HG02610 (cell line): ENCODE measurements around the gene ARHGAP30.
"Not testable (repeated sequence)": the region's sequence is repeated elsewhere in the genome, so short reads cannot be mapped to it uniquely, and the experiment has no call there.

Experiments used
- ATAC-seq: cut with Tn5 transposase; IDR thresholded peaks from one replicate; pipeline ENCODE4 v1.9.1; 2021; ENCODE audit warnings: mild to moderate bottlenecking, moderate library complexity; ENCODE audit not compliant: unreplicated experiment

Gene ARHGAP30

GRCh38 chr1:161069731-161070270 is at the start of gene ARHGAP30:
ARHGAP30 (minus strand) TSS chr1:161069891; CDS start chr1:161069624, 267 bp downstream.
- ATAC-seq: peak; percentile 90

- ATAC-seq: peak; percentile 80
Measured at GRCh38 chr1:161117759-161118581, 48.3 kb upstream of the ARHGAP30 start, which contains the start of the genes NIT1 and PFDN2. NIT1 (plus strand) TSS chr1:161118105; CDS start chr1:161118177, 72 bp downstream. PFDN2 (minus strand) TSS chr1:161118037; CDS start chr1:161118026, 11 bp downstream.

GRCh38 chr1:161115961-161116360 is 46.3 kb upstream of the ARHGAP30 start:
- not testable (repeated sequence) for ATAC-seq

GRCh38 chr1:161115132-161115711 is 45.5 kb upstream of the ARHGAP30 start:
- ATAC-seq: no peak

- ATAC-seq: no peak
Measured at GRCh38 chr1:161114556-161114955, 44.9 kb upstream of the ARHGAP30 start.

- no peak for ATAC-seq
Measured at GRCh38 chr1:161113915-161114314, 44.2 kb upstream of the ARHGAP30 start.

- no peak for ATAC-seq
Measured at GRCh38 chr1:161111527-161111926, 41.8 kb upstream of the ARHGAP30 start.

- no peak for ATAC-seq
Measured at GRCh38 chr1:161111117-161111516, 41.4 kb upstream of the ARHGAP30 start.

GRCh38 chr1:161106431-161106830 is 36.7 kb upstream of the ARHGAP30 start:
- ATAC-seq: no peak

- ATAC-seq: no peak
Measured at GRCh38 chr1:161100556-161100955, 30.9 kb upstream of the ARHGAP30 start.

- no peak for ATAC-seq
Measured at GRCh38 chr1:161099090-161099802, 29.6 kb upstream of the ARHGAP30 start.

GRCh38 chr1:161098210-161099068 is 28.7 kb upstream of the ARHGAP30 start, which contains the start of gene KLHDC9:
KLHDC9 (plus strand) TSS chr1:161098361; CDS start chr1:161098536, 175 bp downstream.
- peak; percentile 69 for ATAC-seq

GRCh38 chr1:161096530-161096929 is 26.8 kb upstream of the ARHGAP30 start:
- ATAC-seq: no peak

- ATAC-seq: peak; percentile 43
Measured at GRCh38 chr1:161096015-161096414, 26.3 kb upstream of the ARHGAP30 start.

GRCh38 chr1:161095230-161095629 is 25.5 kb upstream of the ARHGAP30 start:
- no peak for ATAC-seq

- ATAC-seq: no peak
Measured at GRCh38 chr1:161094481-161094880, 24.8 kb upstream of the ARHGAP30 start.

- peak; percentile 40 for ATAC-seq
Measured at GRCh38 chr1:161092621-161093028, 22.9 kb upstream of the ARHGAP30 start.

- ATAC-seq: no peak
Measured at GRCh38 chr1:161091796-161092507, 22.3 kb upstream of the ARHGAP30 start.

GRCh38 chr1:161091093-161091492 is 21.4 kb upstream of the ARHGAP30 start:
- ATAC-seq: no peak
